NCI-H524 treated with DMSO at 0.1 percent for 48 hours (cell line): Measurements from ENCODE around the gene FAM118A.
"Not testable (repeated sequence)": the region's sequence is repeated elsewhere in the genome, so short reads cannot be mapped to it uniquely, and the experiment has no call there.

Experiments used
- DNase-seq: peaks from one replicate; lab custom pipeline; 2025; lab: John Stamatoyannopoulos, UW

The FAM118A gene

DNA sequence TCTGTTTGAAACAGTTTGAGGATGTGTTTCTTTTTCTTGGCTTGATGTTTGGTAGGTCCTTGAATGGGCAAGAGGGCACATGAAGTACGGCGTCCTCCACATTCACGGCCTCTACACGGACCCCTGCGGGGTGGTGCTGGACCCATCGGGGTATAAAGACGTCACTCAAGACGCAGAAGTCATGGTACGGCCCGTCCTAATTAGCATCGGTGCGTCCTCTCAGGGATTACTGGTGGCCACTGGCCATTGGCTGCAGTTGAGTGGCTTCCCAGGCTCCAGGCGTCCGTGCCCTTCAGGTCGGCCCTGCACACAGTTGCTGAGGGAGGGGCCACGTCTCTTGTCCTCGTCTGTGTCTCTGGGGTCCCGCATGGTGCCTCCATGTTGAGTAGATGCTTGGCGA lies 20.8 kb downstream of the FAM118A start:
- no peak for DNase-seq

DNA sequence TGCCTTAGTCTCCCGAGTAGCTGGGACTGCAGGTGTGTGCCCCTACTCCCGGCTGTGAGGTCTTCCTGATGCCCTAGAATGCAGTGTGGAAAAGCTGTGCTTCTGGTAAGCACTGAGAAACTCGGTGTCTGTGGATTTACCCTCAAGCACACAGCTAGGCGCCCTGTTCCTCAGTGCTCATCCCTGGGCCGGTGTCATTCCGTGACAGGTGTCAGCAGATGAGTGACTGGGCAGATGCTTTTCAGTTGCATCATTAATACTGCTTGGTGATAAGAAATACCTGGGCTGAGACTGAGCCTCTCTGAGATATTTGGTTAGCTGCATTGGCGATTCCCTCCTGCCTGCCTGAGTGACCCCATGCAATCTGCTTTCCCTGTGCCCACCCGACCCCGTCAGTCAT lies 21.8 kb downstream of the FAM118A start:
- DNase-seq: no peak

DNA sequence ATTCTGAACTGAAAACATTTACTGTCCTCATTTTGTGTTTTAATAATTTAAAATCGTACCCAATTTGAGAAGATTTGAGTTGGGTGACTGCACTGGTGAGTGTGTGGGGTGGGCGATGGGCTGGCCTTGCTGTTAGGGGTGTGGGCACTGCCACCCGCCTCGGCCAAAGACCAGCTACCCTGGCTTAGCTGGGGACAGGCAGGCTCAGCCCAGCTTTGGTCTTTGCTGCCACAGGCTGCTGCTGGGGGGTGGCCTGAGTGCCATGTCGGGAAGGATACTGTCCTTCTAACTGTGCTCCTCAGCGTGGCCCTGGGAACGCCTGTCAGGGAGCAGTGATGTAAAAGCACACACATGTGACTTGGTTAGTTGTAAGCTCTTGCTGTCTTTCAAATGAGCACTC lies 22.3 kb downstream of the FAM118A start:
- no peak for DNase-seq

DNA sequence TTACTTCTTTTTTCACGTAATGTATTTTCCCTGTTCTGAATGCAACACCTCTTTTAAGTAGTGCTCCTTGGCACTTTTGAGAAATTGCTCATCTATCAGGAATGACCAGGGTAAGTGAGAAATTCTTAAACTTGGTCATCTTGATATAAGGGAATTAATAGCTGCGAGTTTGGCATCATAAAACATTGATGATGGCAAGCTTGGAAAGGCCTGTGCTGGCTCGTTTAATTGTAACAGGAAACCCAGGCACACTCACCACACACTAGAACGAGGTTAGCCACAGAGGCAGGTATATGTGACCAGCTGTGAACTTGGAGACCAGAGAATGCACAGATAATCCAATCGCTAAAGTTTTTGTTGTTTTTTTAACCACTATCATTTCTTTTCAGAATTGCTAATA lies 24.3 kb downstream of the FAM118A start:
- DNase-seq: no peak

DNA sequence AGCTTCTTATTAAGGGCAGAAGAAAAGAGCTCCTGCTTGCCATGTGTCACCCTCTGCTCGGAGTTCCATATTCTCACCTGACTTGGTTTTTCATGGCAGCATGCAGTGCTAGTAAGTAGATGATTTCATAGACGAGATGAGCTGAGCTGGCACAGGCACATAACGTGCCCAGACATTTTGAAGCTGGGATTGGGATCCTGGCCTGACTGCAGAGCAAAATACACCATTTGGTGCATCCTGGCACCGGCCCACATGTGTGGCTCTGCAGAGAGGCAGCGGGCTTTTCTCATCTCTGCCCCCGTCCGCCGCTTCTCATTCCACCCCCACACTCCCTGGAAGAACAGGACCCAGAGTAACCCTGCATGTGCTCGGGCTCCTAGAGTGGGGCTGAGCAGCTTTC lies 24.8 kb downstream of the FAM118A start:
- no peak for DNase-seq

DNA sequence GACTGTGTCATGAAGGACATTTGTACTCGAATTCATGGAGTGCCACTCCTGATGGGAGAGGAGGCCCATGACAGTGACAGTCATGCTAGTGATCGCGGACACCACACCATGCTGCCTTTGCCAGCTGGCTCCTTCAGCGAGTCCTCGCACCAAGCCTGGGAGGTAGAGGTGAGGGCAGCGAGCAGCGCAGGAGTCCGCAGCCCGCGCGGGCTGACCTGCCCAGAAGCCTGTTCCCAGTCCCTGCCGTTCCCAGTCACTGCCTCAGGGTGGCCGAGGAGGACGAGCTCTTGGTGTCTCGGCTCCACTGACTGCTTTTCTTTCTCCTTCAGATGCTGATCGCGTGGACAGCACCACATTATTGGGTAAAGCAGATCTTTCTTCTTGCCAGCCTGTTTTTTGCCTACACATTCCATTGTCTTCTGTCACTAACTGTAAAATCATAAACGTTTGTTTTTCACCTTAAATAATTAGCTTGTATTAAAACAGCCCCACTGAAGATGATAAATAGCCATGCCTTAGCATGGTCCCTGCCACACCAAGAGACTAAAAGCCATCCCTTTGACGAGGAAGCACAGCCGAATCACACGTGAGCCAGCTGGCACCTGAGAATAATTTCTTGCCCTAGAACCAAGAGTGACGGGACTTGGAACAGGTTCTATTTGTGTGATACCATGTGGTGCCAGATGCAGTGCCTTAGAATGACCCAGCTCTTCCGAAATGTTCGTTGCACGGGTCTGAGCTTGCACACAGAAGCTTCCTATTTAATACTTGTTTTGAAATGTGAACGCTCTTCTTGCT lies 25.5 kb downstream of the FAM118A start:
- DNase-seq: no peak

DNA sequence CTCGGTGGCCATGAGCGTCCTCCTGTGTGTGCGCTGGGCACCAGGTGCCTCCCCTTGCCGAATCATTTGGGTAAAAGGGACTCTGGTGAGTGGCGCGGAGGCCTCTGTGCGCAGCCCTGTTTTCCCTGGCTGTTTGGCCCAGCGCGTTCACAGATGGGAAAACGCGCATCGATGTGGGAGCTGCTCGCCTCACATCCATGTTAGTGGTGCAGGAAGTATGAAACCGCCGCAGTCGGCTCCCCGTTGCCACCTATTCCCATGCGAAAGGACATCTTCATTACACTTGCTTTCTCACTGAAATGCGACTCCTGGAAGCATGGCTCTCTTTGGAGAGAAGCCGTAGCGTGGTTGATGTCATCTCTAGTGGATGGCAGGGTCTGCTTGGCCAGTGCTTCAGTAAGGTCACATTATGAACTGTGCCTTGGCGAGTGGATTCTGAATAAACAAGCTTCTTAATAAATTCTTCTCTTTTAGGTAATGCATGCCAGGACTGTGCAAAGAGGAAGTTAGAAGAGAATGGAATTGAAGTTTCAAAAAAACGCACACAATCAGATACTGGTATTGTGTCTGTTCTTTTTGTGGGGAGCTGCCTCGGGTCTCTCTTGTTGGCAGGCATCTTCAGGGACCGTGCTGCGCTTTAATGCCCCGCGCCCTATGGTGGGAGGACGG lies 26.3 kb downstream of the FAM118A start:
- no peak for DNase-seq

DNA sequence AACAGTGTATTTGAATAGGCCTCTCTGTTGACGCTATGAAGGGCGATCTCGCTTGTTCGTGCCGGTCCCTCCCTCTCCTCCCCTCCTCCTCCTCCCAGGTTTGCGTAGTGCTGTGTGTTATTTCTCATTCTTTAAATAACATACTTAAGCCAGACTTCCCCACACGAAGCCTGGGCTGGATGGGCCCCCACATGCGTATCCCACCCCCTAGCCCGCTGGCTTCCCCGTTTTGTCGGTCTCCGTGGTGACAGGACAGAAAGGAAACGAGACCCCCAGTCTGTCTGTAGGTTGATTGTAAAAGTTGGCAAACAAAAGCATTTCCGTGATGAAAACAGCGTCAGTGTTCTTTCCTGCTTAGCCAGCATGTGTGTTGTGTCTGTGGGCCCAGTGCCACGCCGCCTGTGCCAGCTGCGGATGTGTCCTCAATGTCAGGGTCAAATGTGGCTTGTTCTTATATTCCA lies 27.3 kb downstream of the FAM118A start:
- no peak for DNase-seq

DNA sequence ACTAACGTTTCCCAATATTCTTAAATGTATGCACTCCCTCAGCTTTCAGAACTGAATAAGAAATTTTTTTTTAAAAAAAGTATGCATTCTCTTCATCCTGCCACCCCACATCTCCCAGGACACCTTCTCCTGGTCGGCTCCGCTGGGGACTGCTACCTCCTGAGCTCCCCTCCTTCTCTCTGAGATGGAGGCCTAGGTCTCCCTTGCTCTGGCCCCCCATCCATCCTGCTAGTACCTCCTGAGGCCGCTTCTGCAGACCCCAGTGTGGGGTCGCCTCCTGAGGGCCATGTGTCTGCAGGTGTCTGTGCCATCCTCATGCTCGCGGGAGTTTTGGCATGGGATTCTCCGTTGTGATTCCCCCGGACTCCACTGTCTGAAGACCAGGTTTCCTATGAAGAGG lies 27.8 kb downstream of the FAM118A start:
- DNase-seq: no peak

DNA sequence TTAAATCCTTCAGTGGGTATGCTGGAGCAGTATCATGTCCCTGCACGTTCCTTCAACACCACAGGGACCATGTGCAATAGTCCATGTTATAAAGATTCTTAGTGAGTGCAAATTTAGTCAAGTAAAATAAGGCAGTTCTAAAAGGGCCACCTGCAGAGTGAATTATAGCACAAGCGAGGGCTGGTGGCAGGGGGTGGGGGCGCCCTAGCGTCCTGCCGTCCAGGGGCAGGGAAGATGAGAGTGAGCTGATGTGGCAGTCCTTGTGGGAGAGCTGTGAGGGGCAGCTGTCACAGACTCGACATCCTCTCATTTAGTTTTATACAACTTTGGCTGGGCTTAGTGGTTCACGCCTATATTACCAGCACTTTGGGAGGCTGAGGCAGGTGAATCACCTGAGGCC lies 29.1 kb downstream of the FAM118A start:
- no peak for DNase-seq

DNA sequence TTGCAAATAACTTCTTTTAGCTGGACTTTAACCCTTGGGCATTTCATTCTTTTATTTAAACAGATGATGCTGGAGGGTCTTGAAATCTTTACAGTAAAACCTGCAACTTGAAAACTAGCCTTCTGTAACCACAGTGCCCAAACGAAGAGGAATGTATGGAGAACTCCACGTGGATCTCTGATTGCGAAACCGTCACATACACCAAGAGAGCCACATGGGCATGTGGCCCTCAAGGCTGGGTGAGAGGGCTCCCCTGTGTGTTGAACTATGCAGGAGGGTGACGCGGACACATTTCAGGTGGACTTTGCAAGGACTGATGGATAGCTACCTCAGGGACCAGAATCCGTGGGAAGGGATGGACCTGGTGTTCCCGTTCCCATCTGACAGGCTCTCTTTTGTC lies 30.6 kb downstream of the FAM118A start:
- no peak for DNase-seq

DNA sequence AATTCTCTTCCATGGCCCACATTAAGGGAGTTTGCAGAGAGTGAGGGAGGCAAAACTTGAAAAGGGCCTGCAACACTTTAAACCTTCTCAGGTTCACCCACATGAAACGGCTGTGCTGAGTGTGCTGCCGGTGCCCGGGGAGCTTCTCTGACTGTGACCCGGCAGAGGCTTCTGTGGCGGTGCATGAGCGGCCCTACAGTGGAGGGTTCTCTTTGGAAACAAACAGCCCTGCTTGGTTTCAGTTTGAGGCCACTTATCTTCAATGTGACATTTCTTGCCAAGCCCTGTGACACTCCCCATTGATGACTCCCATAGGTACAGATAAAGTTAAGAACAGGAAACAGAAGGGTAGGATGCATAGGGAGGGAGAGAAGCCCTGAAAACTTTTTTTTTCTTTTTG lies 31.8 kb downstream of the FAM118A start:
- no peak for DNase-seq

DNA sequence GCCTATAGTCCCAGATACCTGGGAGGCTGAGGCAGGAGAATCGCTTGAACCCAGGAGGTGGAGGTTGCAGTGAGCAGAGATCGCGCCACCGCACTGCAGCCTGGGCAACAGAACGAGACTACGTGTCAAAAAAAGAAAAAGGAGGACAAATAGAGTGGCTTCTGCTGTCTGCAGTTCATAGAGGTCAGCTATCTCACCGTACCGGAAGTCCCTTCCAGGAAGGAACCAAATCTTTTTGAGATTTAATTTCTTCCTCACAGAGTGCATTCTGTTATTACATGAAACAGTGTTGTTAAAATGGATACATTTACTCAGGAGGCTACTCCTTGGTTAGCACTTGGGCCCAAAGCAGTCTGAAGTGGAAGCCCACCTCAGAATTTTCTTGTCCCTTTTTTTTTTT lies 33.4 kb downstream of the FAM118A start:
- DNase-seq: no peak

DNA sequence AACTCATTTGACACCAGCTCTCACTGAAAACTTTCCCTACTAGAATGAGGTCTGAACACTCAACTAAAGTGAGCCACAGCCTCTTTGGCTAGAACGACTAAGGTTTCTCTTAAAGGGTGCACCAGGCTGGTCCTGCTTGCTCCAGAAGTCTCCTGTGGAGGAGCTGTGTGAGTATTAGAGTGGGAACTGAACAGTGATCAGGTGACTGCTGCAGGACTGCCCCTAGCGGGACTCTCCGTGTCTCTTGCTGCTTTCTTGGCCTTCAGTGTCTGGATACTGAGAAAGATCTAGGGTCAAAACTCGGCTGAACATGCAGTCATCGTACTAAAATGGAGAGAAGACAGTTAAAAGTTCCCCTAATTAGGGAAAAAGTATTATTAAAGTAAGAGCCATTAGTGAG lies 34.6 kb downstream of the FAM118A start:
- no peak for DNase-seq

DNA sequence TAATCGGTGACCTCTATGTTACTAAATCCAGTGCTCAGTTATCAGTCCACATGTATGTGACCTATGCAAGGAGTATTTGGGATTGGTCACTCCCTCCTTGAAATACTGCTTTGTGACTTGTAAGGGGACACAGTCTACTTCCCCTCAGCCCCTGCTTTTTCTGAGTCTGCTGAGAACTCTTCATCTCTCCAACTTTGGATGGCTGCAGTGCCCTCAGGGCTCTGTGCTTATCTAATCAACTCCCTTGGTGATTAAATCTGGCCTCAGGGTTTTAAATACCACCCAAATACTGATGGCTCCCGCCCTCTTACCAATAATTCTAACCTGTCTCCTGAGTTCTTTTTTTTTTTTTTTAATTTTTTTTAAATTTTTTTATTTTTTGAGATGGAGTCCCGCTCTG lies 40.2 kb downstream of the FAM118A start:
- DNase-seq: no peak

DNA sequence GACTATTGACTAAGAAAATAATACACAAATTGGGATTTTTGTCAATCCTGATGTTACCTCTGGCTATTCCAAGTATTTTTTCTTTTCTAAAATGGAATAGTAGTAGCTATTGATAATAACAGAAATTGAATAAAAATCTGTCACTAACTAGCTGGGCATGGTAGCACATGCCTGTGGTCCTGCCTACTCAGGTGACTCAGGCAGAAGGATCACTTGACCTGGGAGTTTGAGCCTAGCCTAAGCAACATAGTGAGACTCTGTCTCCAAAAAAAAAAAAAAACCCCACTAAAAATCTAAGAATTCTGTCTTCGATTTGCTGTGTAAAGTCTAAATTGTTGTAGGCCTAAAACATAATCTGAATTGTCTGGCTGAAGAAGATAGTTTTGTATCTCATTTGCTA lies 42.2 kb downstream of the FAM118A start:
- DNase-seq: no peak

DNA sequence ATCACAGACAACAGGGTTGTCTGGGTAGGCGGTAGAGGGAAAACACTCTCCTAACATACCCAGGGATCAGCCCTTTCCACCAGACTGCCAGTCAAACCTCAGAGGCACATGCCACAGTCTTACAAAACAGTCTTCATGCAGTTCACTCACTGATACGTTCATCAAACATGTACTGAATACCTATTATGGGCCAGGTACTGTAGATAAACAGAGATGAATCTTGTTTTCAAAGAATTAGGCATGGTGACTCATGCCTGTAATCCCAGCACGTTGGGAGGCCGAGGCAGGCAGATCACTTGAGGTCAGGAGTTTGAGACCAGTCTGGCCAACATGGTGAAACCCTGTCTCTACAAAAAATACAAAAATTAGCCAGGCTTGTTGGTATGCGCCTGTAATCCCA lies 43.0 kb downstream of the FAM118A start:
- DNase-seq: not testable (repeated sequence)

DNA sequence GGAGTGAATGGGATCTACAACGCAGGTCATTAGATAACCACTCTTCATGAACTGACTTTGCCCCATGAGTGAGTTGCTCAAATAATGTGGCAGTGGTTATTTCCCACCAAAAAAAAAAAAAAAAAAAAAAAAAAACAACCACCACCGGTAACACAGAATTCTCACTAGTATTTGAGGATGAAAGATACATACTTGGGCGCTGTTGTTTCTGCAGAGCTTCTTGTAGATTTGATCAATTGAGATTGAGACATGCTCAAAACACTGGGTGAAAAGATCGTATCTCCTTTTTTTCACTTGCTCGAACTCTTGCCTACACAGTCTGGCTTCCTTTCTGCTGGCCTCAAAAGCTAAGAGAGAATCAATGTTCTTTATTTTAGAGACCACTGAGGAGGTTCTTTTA lies 44.1 kb downstream of the FAM118A start:
- no peak for DNase-seq

DNA sequence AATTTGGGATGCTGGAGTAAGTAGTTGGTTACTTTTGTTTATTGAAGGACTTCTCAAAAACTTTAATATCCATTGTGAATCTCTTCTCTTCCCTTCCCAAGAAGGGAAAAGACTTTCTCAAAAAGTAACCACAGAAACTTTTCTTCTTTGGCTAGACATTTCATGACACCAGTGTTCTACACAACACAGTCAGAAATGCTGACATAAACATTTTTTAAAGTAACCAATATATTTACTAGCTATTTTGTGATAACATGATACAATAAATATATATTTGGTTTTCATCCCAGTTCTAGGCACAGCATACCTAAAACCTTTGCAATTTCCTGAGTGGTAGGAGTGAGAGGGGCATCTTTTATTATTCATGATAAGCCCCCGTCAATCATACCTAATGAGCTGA lies 47.8 kb downstream of the FAM118A start:
- DNase-seq: no peak

DNA sequence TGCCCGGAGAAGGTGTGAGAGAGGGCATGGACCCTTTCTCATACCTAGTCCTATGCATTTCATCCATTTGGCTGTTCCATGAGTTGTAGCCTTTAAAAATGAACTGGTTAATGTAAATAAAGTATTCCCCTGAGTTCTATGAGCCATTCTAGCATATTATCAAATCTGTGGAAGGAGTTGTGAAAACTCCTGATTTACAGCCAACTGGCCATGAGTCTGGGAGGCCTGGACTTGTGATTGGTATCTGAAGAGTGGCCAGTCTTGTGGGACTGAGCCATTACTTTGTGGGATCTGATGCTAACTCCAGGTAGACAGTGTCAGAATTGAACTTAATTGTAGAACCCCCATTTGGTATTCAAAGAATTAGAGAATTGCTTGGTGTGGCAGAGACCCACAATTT lies 48.4 kb downstream of the FAM118A start:
- no peak for DNase-seq

DNA sequence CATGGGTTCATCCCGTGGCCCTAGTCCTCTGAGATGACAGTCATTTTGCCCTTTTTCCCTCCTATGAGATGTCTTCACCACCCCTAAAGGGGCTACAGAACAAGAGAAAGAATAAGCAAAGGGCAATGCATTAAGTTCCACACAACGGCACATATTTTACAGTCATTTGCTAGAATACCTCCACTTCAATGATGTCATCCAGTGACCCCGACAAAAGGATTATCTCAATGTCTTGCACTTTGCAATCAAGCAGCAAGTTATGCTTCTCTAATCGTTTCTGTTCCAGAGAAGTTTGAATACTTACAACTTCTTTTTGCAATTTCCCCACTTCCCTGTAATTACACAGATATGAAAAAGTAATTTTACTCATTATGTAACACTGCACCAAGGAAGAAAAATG lies 49.9 kb downstream of the FAM118A start:
- DNase-seq: no peak

DNA sequence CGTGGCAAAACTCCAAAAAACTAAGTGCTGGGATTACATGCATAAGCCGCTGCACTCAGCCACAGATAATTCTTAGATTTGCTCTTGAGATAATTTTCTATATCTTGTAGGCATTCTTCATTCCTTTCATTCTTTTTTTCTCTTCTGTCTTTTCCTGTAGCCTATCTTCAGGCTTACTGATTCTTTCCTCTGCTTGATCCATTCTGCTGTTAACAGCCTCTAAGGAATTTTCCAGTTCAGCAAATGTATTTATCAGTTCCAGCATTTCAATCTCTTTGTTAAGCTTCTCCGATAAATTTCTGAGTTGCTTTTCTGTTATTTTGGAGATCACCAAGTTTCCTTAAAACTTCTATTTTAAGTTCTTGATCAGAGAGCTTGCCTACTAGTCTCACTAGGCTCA lies 57.0 kb downstream of the FAM118A start:
- no peak for DNase-seq

DNA sequence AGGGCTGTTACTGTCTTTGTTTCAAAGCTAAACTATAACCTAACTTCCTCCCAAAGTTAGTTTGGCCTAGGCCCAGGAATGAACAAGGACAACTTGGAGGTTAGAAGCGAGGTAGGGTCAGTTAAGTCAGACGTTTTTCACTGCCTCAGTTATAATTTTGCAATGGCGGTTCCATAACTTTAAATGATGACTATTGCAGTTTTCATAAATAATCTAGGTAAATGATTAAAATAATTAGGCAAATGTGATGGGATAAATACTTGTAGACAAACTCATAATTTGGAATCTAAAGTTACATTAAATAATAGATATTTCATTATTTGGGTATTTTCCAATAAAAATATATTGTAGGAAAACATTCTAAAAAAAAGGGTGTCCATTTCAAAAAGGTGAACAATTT lies 63.9 kb downstream of the FAM118A start:
- DNase-seq: not testable (repeated sequence)

DNA sequence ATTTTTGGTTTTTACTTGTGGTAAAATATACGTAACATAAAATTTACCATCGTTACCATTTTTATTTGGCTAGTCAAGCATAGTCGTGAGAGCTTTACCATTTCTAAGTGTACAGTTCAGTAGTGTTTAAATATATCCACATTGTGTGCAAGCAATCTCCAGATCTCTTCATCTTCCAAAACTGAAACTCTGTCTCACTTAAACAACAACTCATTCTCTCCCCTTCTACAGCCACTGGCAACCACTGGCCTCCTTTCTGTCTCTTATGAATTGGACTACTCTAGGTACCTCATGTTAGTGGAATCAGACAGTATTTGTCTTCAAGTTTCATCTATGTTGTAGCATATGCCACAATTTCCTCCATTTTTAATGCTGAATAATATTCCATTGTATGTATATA lies 66.3 kb downstream of the FAM118A start:
- DNase-seq: no peak
